Measurements from ENCODE around the gene GARS1. TPM values are rescaled to one million over a fixed set of nuclear protein-coding genes. Genes with fewer than 3 reads are reported as not detected.

Gene GARS1
- polyA plus RNA-seq, 3 donors, result 46.0 to 68.4 (median 48.6) TPM

- Histone ChIP-seq H3K4me3 (replicated peaks in 1 of 3; ENCODE audit: low read depth in 2 of 3, low read length in 3 of 3) (no peak overlapping the region), H3K4me1 (ENCODE audit: control insufficient read depth in 1 of 2, insufficient read depth in 2 of 2, low read length in 2 of 2) (no peaks in the 10 kb centered on the region), H3K27me3 (ENCODE audit: control insufficient read depth in 2 of 2, insufficient read depth in 2 of 2, low read length in 2 of 2) (no peaks in the 10 kb centered on the region), H3K4me2 (replicated peaks; ENCODE audit: extremely low read depth, low read length, poor library complexity, severe bottlenecking) (no peak overlapping the region), H4K20me1 (ENCODE audit: insufficient read depth, low read length) (no peaks in the 10 kb centered on the region), H3K27ac (ENCODE audit: low read depth in 1 of 2, low read length in 2 of 2) (no peak overlapping the region), H3K36me3 (replicated peaks in 1 of 2; ENCODE audit: control insufficient read depth in 1 of 2, insufficient read depth in 2 of 2, low read length in 2 of 2) (peaks cover 85 to 100% of the 10 kb centered on the region in 2 donors), H3K9ac (ENCODE audit: insufficient read depth, low read length, poor library complexity, severe bottlenecking) (no peak overlapping the region), H3K9me3 (replicated peaks in 1 of 2; ENCODE audit: control insufficient read depth in 1 of 2, insufficient read depth in 1 of 2, low read length in 2 of 2) (no peaks in the 10 kb centered on the region), H3K79me2 (ENCODE audit: insufficient read depth, low read length) (no peaks in the 10 kb centered on the region), H2AFZ (ENCODE audit: insufficient read depth, low read depth, low read length, poor library complexity, severe bottlenecking) (no peak overlapping the region)
- Mint-ChIP-seq H3K36me3 (peaks cover 77 to 89% of the 10 kb centered on the region in 2 donors), H3K27ac (no peak overlapping the region), H3K4me3 (no peak overlapping the region), H3K9me3 (no peaks in the 10 kb centered on the region), H3K4me1 (no peaks in the 10 kb centered on the region), H3K27me3 (ENCODE audit: low read depth in 3 of 3) (peaks cover 0 to 2% (median under 1%) of the 10 kb centered on the region in 3 donors)
- no CpG with 5 or more reads among the region's 1 CpG for WGBS (ENCODE audit: insufficient coverage)
- no peak for TF ChIP-seq CTCF (IDR thresholded peaks at IDR 0.05)
- intact Hi-C loops (cut with micrococcal nuclease), result no loop called here
- DNase-seq, result no peak
These were observed 30.6 kb downstream of the GARS1 start for GRCh38 chr7:30625283-30625682.

GRCh38 chr7:30627026-30627425 lies 32.3 kb downstream of the GARS1 start:
- no peak for DNase-seq
- peaks cover 76 to 92% of the 10 kb centered on the region in 2 donors for H3K36me3 Mint-ChIP-seq
- H4K20me1 ChIP-seq (ENCODE audit: insufficient read depth, low read length), result no peaks in the 10 kb centered on the region
- H3K4me1 Mint-ChIP-seq, result no peaks in the 10 kb centered on the region
- H3K4me1 ChIP-seq (ENCODE audit: control insufficient read depth in 1 of 2, insufficient read depth in 2 of 2, low read length in 2 of 2), result no peaks in the 10 kb centered on the region
- no peak overlapping the region for H3K4me2 ChIP-seq (replicated peaks; ENCODE audit: extremely low read depth, low read length, poor library complexity, severe bottlenecking)
- no peaks in the 10 kb centered on the region for H3K27me3 ChIP-seq (ENCODE audit: control insufficient read depth in 2 of 2, insufficient read depth in 2 of 2, low read length in 2 of 2)
- H3K9me3 Mint-ChIP-seq, result no peaks in the 10 kb centered on the region
- TF ChIP-seq CTCF (IDR thresholded peaks at IDR 0.05), result no peak
- no peaks in the 10 kb centered on the region for H3K79me2 ChIP-seq (ENCODE audit: insufficient read depth, low read length)
- no peak overlapping the region for H3K27ac Mint-ChIP-seq
- no peak overlapping the region for H3K9ac ChIP-seq (ENCODE audit: insufficient read depth, low read length, poor library complexity, severe bottlenecking)
- no peaks in the 10 kb centered on the region for H3K9me3 ChIP-seq (replicated peaks in 1 of 2; ENCODE audit: control insufficient read depth in 1 of 2, insufficient read depth in 1 of 2, low read length in 2 of 2)
- H3K27me3 Mint-ChIP-seq (ENCODE audit: low read depth in 3 of 3), result peaks cover 0 to 2% (median 0%) of the 10 kb centered on the region in 3 donors
- no peak overlapping the region for H3K27ac ChIP-seq (ENCODE audit: low read depth in 1 of 2, low read length in 2 of 2)
- peaks cover 82 to 100% of the 10 kb centered on the region in 2 donors for H3K36me3 ChIP-seq (replicated peaks in 1 of 2; ENCODE audit: control insufficient read depth in 1 of 2, insufficient read depth in 2 of 2, low read length in 2 of 2)
- no peak overlapping the region for H3K4me3 ChIP-seq (replicated peaks in 1 of 3; ENCODE audit: low read depth in 2 of 3, low read length in 3 of 3)
- no peak overlapping the region for H3K4me3 Mint-ChIP-seq
- intact Hi-C loops (cut with micrococcal nuclease), result no loop called here
- H2AFZ ChIP-seq (ENCODE audit: insufficient read depth, low read depth, low read length, poor library complexity, severe bottlenecking), result no peak overlapping the region
- 100% methylated on average over 2 of the region's 4 CpGs for WGBS (ENCODE audit: insufficient coverage)

Data from CD14-positive monocyte (primary cell).